HG02970 (cell line): ENCODE measurements around the gene C2orf49.

Experiments used
- ATAC-seq: cut with Tn5 transposase; IDR thresholded peaks from one replicate; pipeline ENCODE4 v1.9.1; 2021; ENCODE audit warnings: mild to moderate bottlenecking, moderate library complexity, moderate number of reproducible peaks; ENCODE audit not compliant: unreplicated experiment, low FRiP score

C2orf49 gene

DNA sequence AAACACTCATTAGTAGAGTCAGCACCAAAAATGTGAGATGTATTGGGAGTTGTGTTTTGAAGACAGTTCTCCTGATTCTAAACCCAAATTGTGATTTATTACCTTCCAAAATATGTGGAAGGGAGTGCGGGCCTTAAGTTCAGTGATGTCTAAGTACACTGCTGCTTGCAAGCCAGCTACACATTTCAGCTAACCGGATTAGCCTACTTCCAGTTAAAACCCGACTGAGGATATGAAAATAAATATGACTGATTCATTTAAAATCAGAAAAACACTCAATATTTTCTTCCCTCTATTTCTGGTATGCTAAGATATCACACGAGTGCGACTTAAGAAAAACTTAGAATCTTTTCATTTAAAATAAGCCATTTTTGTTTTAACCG is 60.6 kb downstream of the C2orf49 start:
- ATAC-seq, result no peak

DNA sequence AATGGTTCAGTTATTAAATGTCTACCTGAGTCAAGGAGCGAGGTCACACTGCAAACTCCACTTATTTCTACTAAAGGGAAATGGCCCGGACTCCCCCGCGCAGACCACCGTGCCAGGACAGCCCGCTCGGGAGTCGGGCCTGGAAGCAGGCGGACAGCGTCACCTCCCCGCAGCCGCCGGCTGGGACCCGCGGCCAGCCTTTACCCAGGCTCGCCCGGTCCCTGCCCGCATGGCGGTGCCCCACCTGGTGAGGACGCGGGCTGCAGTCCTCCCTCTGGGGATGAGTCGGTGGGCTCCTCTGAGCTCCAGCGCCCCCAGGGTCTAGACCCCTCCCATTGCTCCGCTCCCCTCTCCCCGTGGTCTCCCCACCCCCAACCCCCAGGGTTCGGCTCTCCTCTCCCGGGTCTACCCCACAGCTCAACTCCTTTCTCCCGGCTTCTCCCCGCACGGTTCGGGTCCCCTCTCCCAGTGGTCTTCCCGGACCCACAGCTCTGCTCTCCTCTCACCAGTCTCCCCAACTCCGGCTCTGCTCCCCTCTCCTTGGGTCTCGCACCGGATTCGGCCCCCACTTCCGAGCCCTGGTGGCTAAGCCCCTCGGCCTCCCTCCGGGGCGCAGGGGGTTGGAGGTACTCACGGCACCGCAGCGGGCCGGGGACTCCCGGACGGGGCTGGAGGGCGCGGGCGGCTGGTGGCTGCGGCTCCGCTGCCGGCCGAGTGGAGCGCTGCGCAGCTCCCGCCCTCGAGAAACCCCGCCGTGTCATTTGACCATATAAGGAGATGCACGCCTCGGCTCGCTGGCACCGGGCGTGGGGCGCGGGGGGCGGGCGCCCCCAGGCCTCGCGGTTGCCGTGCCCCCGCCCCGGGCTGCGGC is 61.2 kb downstream of the C2orf49 start, which contains the start of gene FHL2:
Gene FHL2 (minus strand): TSS at position 716 of the 871 bp plus-strand sequence. CDS start 12,535 bp downstream, outside the sequence.
- peak; percentile 93 for ATAC-seq
